MCF 10A (cell line): ENCODE results near the gene NEURL1. TPM values are rescaled to one million over a fixed set of nuclear protein-coding genes. Genes with fewer than 3 reads are reported as not detected.

Source experiments
- BruUV-seq: library from RNA; stranded (reverse); fragments of 400-500 nt; replicated peaks from 2 replicates; lab custom pipeline; 2021; lab: Mats Ljungman, UMichigan
- CTCF ChIA-PET: fragments of 300-600 bp; sonication (Branson Sonifier 250); formaldehyde crosslinking; extraction: SDS; loops from one replicate; lab custom pipeline; 2021; ENCODE audit warnings: antibody characterized with exemption, inconsistent platforms; lab: Yijun Ruan, JAX
- POLR2A ChIA-PET: fragments of 300-600, 350-650 bp; sonication (Branson Sonifier 250); formaldehyde crosslinking; extraction: SDS; loops from one replicate; lab custom pipeline; 2020; ENCODE audit warnings: antibody characterized with exemption, inconsistent platforms; lab: Yijun Ruan, JAX
- DNase-seq: peaks from one replicate; pipeline ENCODE4 v3.0.0-alpha.2; 2018; ENCODE audit not compliant: unreplicated experiment
- H3K27ac Mint-ChIP-seq: one replicate; pipeline ENCODE4 v1.8.0; 2022; ENCODE audit warnings: mild to moderate bottlenecking, low read depth, mixed read lengths; ENCODE audit not compliant: unreplicated experiment
- H3K27me3 Mint-ChIP-seq: one replicate; pipeline ENCODE4 v1.8.0; 2022; ENCODE audit warnings: mixed read lengths; ENCODE audit not compliant: insufficient read depth, unreplicated experiment
- H3K36me3 Mint-ChIP-seq: one replicate; pipeline ENCODE4 v1.8.0; 2022; ENCODE audit warnings: mild to moderate bottlenecking, moderate library complexity, mixed read lengths; ENCODE audit not compliant: insufficient read depth, unreplicated experiment
- H3K4me1 Mint-ChIP-seq: one replicate; pipeline ENCODE4 v1.8.0; 2022; ENCODE audit warnings: mixed read lengths; ENCODE audit not compliant: insufficient read depth, unreplicated experiment
- H3K4me3 Mint-ChIP-seq: one replicate; pipeline ENCODE4 v1.8.0; 2022; ENCODE audit warnings: mild to moderate bottlenecking, moderate library complexity, mixed read lengths; ENCODE audit not compliant: unreplicated experiment
- H3K9me3 Mint-ChIP-seq: one replicate; pipeline ENCODE4 v1.8.0; 2022; ENCODE audit warnings: mixed read lengths; ENCODE audit not compliant: unreplicated experiment
- intact Hi-C: fragments of 100-400 bp; cut with micrococcal nuclease; formaldehyde crosslinking; loops from 2 replicates; pipeline ENCODE4 v1.14.1; 2022
- total RNA-seq: library from RNA; stranded (reverse); gene quantifications from 2 replicates; pipeline ENCODE4 v1.2.3, GENCODE V29; 2022
- TF ChIP-seq, protein P1 (sequence below): fragments of 200-600 bp; IDR thresholded peaks from one replicate; pipeline ENCODE4 v1.8.0; 2022; ENCODE audit warnings: antibody characterized with exemption, mild to moderate bottlenecking; ENCODE audit not compliant: unreplicated experiment

Gene NEURL1
- total RNA-seq, 1 experiment from 2014 or later, result not detected

DNA sequence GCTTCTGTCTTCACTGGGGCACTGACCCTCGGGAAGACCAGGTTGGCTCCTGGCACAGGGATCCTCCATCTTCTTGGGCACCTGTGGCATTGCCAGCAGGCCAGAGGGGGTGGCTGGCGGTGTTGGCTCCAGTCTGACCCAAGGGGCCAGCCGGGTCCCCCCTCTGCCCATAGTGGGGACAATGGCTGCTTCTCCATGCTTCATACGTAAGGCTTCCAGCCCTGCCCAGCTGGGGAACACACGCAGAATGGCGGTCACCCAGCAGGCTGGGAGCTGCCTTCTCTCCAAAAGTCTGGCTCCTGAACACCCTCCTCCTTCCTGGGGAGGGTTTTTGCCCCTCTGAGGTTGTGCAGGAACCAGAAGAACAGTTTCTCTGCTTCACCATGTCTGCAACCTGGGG is 106.8 kb downstream of the NEURL1 start:
- peaks cover 6% of the 10 kb centered on the region for H3K36me3 Mint-ChIP-seq
- H3K27ac Mint-ChIP-seq, result no peak overlapping the region
- H3K4me1 Mint-ChIP-seq, result peaks cover 6% of the 10 kb centered on the region
- POLR2A ChIA-PET, result no interaction called here
- no peak for DNase-seq
- H3K4me3 Mint-ChIP-seq, result no peak overlapping the region
- no peaks in the 10 kb centered on the region for H3K27me3 Mint-ChIP-seq
- H3K9me3 Mint-ChIP-seq, result no peaks in the 10 kb centered on the region
- CTCF ChIA-PET, result interaction anchor here (0.7 to 3.3 kb wide), 4 partner anchors 19 to 96 kb away, joined by 3 to 17 read pairs (median 7); no protein-coding TSS in a partner anchor
- TF ChIP-seq, protein P1, sequence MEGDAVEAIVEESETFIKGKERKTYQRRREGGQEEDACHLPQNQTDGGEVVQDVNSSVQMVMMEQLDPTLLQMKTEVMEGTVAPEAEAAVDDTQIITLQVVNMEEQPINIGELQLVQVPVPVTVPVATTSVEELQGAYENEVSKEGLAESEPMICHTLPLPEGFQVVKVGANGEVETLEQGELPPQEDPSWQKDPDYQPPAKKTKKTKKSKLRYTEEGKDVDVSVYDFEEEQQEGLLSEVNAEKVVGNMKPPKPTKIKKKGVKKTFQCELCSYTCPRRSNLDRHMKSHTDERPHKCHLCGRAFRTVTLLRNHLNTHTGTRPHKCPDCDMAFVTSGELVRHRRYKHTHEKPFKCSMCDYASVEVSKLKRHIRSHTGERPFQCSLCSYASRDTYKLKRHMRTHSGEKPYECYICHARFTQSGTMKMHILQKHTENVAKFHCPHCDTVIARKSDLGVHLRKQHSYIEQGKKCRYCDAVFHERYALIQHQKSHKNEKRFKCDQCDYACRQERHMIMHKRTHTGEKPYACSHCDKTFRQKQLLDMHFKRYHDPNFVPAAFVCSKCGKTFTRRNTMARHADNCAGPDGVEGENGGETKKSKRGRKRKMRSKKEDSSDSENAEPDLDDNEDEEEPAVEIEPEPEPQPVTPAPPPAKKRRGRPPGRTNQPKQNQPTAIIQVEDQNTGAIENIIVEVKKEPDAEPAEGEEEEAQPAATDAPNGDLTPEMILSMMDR, result no peak
- BruUV-seq, result no TSS peak
- intact Hi-C loops, result no loop called here

DNA sequence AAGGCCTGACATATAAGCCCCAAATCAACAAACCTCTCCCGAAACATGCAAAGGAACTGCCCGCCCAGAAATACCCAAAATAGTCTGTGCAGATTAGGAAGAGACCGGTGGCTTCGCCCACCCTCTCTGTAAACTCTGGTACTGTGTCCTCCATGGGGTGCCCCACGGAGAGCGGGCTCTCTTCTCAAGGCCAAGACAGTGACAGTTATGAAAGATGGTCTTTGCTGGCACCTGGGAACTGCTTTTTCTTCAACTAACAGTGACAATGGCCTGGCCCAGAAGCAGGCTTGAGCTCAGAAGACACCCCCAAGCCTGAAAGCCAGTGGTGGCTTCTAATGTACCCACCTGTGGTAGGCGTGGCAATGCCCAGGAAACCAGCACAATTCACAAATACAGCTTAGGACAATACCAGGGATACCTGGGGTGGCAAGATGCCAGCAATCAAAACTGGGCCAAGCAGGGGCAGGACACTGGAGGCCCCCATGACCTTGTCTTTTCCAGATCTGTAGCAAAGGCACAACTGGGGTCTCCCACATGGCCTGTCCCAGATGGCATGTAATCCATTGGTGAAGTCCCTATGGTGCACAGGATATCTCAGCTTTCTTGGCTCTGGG is 107.6 kb downstream of the NEURL1 start:
- BruUV-seq, result no TSS peak
- no peak overlapping the region for H3K4me3 Mint-ChIP-seq
- intact Hi-C loops, result no loop called here
- H3K27ac Mint-ChIP-seq, result no peak overlapping the region
- H3K4me1 Mint-ChIP-seq, result peaks cover 6% of the 10 kb centered on the region
- TF ChIP-seq, protein P1, result no peak
- DNase-seq, result no peak
- ChIA-PET CTCF (interaction anchor here (0.7 to 3.3 kb wide), 3 partner anchors 66 to 96 kb away, joined by 3 to 17 read pairs (median 8); no protein-coding TSS in a partner anchor), POLR2A (no interaction called here)
- H3K27me3 Mint-ChIP-seq, result no peaks in the 10 kb centered on the region
- no peaks in the 10 kb centered on the region for H3K9me3 Mint-ChIP-seq
- H3K36me3 Mint-ChIP-seq, result peaks cover 13% of the 10 kb centered on the region

- ChIA-PET CTCF (interaction anchor here (0.6 to 3.3 kb wide), 4 partner anchors 9 to 654 kb away, joined by 3 to 17 read pairs (median 5); no protein-coding TSS in a partner anchor), POLR2A (no interaction called here)
- TF ChIP-seq, protein P1, result no peak
- peaks cover 20% of the 10 kb centered on the region for H3K36me3 Mint-ChIP-seq
- H3K27ac Mint-ChIP-seq, result no peak overlapping the region
- H3K4me1 Mint-ChIP-seq, result peaks cover 6% of the 10 kb centered on the region
- DNase-seq, result no peak
- BruUV-seq, result no TSS peak
- intact Hi-C loops, result no loop called here
- H3K4me3 Mint-ChIP-seq, result no peak overlapping the region
- no peaks in the 10 kb centered on the region for H3K27me3 Mint-ChIP-seq
- no peaks in the 10 kb centered on the region for H3K9me3 Mint-ChIP-seq
Observed at GRCh38 chr10:103602028-103602851, 108.7 kb downstream of the NEURL1 start.

DNA sequence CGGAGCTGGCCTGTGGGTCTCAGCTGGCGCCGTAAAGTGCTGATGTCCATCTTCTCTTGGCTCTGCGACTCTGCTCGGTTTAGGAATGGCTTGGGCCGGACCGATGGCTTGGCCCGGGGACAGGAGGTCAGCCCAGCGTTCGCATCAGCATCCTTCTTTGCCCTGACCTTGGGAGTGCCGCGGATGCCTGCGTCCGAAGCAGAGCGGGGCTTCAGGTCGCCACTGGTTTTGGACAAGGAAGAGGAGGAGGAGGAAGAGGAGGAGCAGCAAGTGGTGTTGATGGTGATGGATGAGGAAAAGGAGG is 109.3 kb downstream of the NEURL1 start:
- DNase-seq, result no peak
- intact Hi-C loops, result no loop called here
- ChIA-PET POLR2A (no interaction called here), CTCF (interaction anchor here (0.6 to 3.3 kb wide), 5 partner anchors 9 to 655 kb away, joined by 3 to 17 read pairs (median 4); no protein-coding TSS in a partner anchor)
- no TSS peak for BruUV-seq
- Mint-ChIP-seq H3K27ac (no peak overlapping the region), H3K27me3 (no peaks in the 10 kb centered on the region), H3K9me3 (no peaks in the 10 kb centered on the region), H3K36me3 (peaks cover 20% of the 10 kb centered on the region), H3K4me3 (no peak overlapping the region), H3K4me1 (peaks cover 6% of the 10 kb centered on the region)
- TF ChIP-seq, protein P1, result no peak
